ENCODE measurements around the gene RADIL.

- TF ChIP-seq CTCF (IDR thresholded peaks at IDR 0.05) (no peak), ZFX (IDR thresholded peaks at IDR 0.05; ENCODE audit: borderline replicate concordance) (no peak)
Measured at GRCh38 chr7:4871056-4871680, 12.3 kb downstream of the RADIL start.

All from 22Rv1 (cell line).